22Rv1 (cell line): ENCODE measurements around the gene CERKL.

Experiments used
- ZFX ChIP-seq: fragments of 450-650 bp; IDR thresholded peaks from 2 replicates; pipeline ENCODE4 v1.6.1; 2017; ENCODE audit warnings: antibody characterized with exemption, borderline replicate concordance
- TF ChIP-seq, protein P1 (sequence below): fragments of 450-650 bp; IDR thresholded peaks from 2 replicates; pipeline ENCODE4 v1.5.1; 2017; ENCODE audit warnings: mild to moderate bottlenecking

DNA sequence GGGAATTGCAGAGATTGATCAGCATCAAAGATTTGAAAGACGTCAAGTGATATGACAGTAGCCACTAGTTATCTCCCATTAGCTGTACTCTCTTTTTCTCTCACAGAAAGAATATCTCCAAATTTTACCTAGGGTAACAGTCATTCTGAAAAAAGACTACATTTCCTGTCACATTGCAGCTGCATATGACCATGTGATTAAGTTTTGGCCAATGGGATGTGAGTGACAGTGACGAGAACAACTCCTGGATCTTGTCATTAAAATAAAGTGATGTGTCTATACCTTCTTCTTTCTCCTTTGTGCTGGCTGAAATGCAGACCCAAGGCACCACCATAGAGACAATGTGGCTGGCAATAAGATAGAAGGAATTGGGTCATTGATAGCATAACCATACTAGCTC, 34.0 kb upstream of the CERKL start:
- TF ChIP-seq, protein P1, sequence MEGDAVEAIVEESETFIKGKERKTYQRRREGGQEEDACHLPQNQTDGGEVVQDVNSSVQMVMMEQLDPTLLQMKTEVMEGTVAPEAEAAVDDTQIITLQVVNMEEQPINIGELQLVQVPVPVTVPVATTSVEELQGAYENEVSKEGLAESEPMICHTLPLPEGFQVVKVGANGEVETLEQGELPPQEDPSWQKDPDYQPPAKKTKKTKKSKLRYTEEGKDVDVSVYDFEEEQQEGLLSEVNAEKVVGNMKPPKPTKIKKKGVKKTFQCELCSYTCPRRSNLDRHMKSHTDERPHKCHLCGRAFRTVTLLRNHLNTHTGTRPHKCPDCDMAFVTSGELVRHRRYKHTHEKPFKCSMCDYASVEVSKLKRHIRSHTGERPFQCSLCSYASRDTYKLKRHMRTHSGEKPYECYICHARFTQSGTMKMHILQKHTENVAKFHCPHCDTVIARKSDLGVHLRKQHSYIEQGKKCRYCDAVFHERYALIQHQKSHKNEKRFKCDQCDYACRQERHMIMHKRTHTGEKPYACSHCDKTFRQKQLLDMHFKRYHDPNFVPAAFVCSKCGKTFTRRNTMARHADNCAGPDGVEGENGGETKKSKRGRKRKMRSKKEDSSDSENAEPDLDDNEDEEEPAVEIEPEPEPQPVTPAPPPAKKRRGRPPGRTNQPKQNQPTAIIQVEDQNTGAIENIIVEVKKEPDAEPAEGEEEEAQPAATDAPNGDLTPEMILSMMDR: no peak
- TF ChIP-seq ZFX: no peak
